GM19372 (cell line): Measurements from ENCODE around the gene MMEL1.
A peak's percentile ranks its signal among the peaks of the same experiment; 100 is the strongest.
"Not testable (repeated sequence)": the region's sequence is repeated elsewhere in the genome, so short reads cannot be mapped to it uniquely, and the experiment has no call there.

ENCODE experiments used
- ATAC-seq: cut with Tn5 transposase; IDR thresholded peaks from one replicate; pipeline ENCODE4 v1.9.1; 2021; ENCODE audit warnings: mild to moderate bottlenecking, low read depth, moderate library complexity; ENCODE audit not compliant: unreplicated experiment

The MMEL1 gene

DNA sequence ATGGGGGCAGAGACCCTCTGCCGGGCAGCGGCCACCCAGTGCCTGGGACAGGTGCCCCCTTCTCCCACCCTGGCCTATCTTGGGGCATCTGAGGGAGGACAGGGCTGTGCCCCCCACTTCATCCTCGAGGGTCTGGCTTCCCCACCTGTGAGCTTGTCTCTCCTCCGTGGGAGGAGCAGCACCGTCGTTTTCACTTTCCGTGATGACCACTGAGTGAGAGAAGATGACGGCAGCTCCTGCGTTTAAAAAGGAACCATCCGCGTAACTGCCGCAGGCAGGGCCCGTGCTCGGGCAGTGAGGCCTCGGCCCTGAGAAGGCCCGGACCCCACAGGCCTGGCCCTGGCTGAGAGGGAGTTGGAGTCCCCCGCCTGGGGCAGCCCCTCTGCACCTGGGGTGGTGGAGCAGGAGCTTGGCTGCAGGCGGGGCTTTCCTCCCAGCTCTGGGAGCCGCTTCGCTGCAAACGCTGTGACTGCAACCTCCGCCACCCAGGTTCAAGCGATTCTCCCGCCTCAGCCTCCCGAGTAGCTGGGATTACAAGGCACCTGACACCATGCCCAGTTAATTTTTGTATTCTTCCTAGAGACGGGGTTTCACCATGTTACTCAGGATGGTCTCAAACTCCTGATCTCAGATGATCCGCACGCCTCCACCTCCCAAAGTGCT is 83.3 kb downstream of the MMEL1 start:
- not testable (repeated sequence) for ATAC-seq

GRCh38 chr1:2548068-2548589 is 84.7 kb downstream of the MMEL1 start:
- no peak for ATAC-seq

GRCh38 chr1:2547210-2548067 is 85.4 kb downstream of the MMEL1 start:
- ATAC-seq, result no peak

GRCh38 chr1:2546515-2547209 is 86.2 kb downstream of the MMEL1 start:
- ATAC-seq, result peak; percentile 28

DNA sequence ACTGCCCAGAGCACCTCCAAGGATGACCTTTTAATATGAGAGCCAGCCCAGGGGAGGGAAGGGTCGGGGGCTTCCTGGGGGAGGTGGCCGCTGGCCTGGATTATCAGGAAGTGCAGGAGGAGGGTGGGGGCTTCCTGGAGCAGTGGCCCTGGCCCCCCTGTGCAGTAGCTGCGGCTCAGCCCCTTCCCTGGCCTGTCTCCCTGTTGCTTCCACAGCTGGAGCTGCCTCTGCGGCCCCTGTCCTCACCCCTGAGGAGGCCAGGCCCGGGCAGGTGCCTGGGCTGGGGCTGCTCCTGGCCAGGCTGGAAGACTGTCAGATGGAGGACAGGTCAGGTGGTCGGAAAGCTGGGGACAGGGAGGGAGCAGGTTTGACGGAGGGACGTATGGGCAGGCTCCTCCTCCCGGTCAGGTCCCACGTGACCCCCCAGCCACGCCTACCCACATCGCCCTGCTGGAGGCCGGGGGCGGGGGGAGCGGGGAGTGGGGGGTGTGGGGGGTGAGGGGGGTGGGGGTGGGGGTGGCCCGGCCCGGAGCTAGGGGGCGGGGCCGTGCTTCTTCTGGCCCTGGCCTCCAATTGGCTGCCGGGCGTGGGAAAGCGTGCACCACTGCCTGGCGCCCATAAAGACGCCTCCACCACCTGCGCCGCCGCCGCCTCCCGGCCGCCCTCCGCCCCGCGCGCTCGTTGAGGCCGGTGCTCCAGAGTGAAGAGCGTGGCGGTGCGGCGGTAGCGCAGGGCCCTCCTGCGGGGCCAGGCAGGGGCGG is 86.9 kb downstream of the MMEL1 start:
- peak; percentile 39 for ATAC-seq

- ATAC-seq, result no peak
These were observed 87.8 kb downstream of the MMEL1 start for GRCh38 chr1:2544875-2545640.

GRCh38 chr1:2544093-2544874 is 88.5 kb downstream of the MMEL1 start:
- ATAC-seq, result no peak

DNA sequence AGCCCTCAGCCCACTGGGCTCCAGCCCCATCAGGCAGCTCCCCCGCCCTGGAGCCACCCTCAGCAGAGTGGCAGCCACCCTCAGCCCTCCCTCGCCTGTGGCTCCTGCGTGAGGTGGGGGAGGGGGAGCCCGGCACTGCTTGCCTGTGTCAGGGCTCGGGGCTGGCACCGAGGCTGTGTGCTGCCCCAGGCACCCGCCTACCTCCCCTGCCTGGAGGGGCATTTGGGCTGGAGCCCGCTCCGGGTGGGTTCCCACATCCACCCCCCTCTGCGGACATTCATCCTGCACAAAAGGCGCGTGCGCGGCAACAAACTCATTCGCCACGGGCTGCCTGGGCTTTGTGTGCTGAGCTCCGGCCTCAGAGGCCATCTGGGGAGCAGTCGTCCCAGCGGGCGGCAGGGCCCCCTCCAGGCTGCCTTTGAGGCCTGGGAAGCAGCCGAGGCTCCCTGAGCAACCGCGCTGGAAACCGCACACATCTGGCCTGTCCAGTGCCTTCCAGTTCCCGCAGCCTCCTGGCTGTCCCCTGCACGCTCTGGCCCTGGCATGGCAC is 89.2 kb downstream of the MMEL1 start:
- ATAC-seq, result no peak

GRCh38 chr1:2542246-2542915 is 90.4 kb downstream of the MMEL1 start:
- no peak for ATAC-seq

GRCh38 chr1:2541619-2542245 is 91.1 kb downstream of the MMEL1 start:
- ATAC-seq, result no peak

- no peak for ATAC-seq
These were observed 91.9 kb downstream of the MMEL1 start for GRCh38 chr1:2540816-2541492.
